OCI-LY7 (cell line): ENCODE results near the gene FRMD1. TPM values are rescaled to one million over a fixed set of nuclear protein-coding genes. Genes with fewer than 3 reads are reported as not detected.

Experiments
- BruUV-seq: library from RNA; stranded (reverse); fragments of 400-500 nt; replicated peaks from 2 replicates; lab custom pipeline; 2021; lab: Mats Ljungman, UMichigan
- CTCF ChIA-PET: fragments of 300-600 bp; sonication (Branson Sonifier 250); formaldehyde crosslinking; loops from one replicate; lab custom pipeline; 2022; ENCODE audit warnings: antibody characterized with exemption; ENCODE audit not compliant: unreplicated experiment; lab: Charles Lee
- POLR2A ChIA-PET: fragments of 300-600 bp; sonication (Branson Sonifier 250); formaldehyde crosslinking; loops from one replicate; lab custom pipeline; 2022; ENCODE audit warnings: antibody characterized with exemption; lab: Charles Lee
- DNase-seq: peaks from one replicate; pipeline ENCODE4 v3.0.0-alpha.2; 2015; ENCODE audit warnings: low spot score
- H2AFZ ChIP-seq: fragments of 200-600 bp; sonication (generic), shearing (Covaris generic); 2 replicates; pipeline ENCODE4 v1.6.1; 2014; ENCODE audit warnings: mild to moderate bottlenecking, antibody characterized with exemption, low read length, moderate library complexity
- H3K27ac ChIP-seq: fragments of 200-600 bp; sonication (generic); 2 replicates; pipeline ENCODE4 v1.5.1; 2014; ENCODE audit warnings: mixed run types, low read depth, mild to moderate bottlenecking, moderate library complexity, low read length, inconsistent platforms; ENCODE audit not compliant: poor library complexity, severe bottlenecking
- H3K36me3 ChIP-seq: fragments of 200-600 bp; sonication (generic); 2 replicates; pipeline ENCODE4 v1.6.1; 2014; ENCODE audit warnings: mild to moderate bottlenecking, antibody characterized with exemption, low read length, moderate library complexity, mixed read lengths; ENCODE audit not compliant: insufficient read depth
- H3K4me1 ChIP-seq: fragments of 200-600 bp; sonication (generic); 2 replicates; pipeline ENCODE4 v1.5.1; 2014; ENCODE audit warnings: mild to moderate bottlenecking, low read length; ENCODE audit not compliant: insufficient read depth, poor library complexity, severe bottlenecking
- H3K4me2 ChIP-seq: fragments of 200-600 bp; sonication (generic); 2 replicates; pipeline ENCODE4 v1.6.1; 2014; ENCODE audit warnings: mild to moderate bottlenecking, low read length
- H3K4me3 ChIP-seq: fragments of 200-600 bp; sonication (generic); 2 replicates; pipeline ENCODE4 v1.5.1; 2014; ENCODE audit warnings: mild to moderate bottlenecking, low read depth, low read length; ENCODE audit not compliant: poor library complexity, severe bottlenecking
- H3K79me2 ChIP-seq: fragments of 200-600 bp; sonication (generic); 2 replicates; pipeline ENCODE4 v1.6.1; 2016; ENCODE audit warnings: low read depth, mild to moderate bottlenecking, low read length, moderate library complexity, mixed read lengths; ENCODE audit not compliant: insufficient read depth
- H3K9me2 ChIP-seq: fragments of 200-600 bp; sonication (generic); 2 replicates; pipeline ENCODE4 v1.6.1; 2016; ENCODE audit warnings: mild to moderate bottlenecking, low read length, mixed read lengths; ENCODE audit not compliant: insufficient read depth
- H3K9me3 ChIP-seq: fragments of 200-600 bp; sonication (generic); 2 replicates; pipeline ENCODE4 v1.6.1; 2014; ENCODE audit warnings: mild to moderate bottlenecking, mixed run types, low read length, mixed read lengths
- H4K20me1 ChIP-seq: fragments of 200-600 bp; sonication (generic); 2 replicates; pipeline ENCODE4 v1.6.1; 2014; ENCODE audit warnings: mild to moderate bottlenecking, antibody characterized with exemption, low read length, moderate library complexity, mixed read lengths; ENCODE audit not compliant: insufficient read depth
- CTCF ChIP-seq: fragments of 200-600 bp; sonication (generic); conservative IDR thresholded peaks from 2 replicates; pipeline ENCODE4 v1.5.1; 2014; ENCODE audit warnings: mild to moderate bottlenecking, antibody characterized with exemption, low read length, moderate library complexity, mixed read lengths
- EZH2phosphoT487 ChIP-seq: fragments of 200-600 bp; sonication (generic); IDR thresholded peaks from 2 replicates; pipeline ENCODE4 v1.6.1; 2018; ENCODE audit warnings: low read depth, borderline replicate concordance, mild to moderate bottlenecking, mixed run types, antibody characterized with exemption, low read length, moderate library complexity, mixed read lengths
- intact Hi-C: fragments of 100-400 bp; cut with micrococcal nuclease; formaldehyde crosslinking; loops from one replicate; pipeline ENCODE4 v1.10.0; 2022; ENCODE audit not compliant: unreplicated experiment
- total RNA-seq, 2 experiments: library from RNA; depleted of rRNA in 1 of 2; stranded (reverse); fragments of >200 nt in 1 of 2; shearing (Covaris generic) in 1 of 2; gene quantifications; 2 replicates each; pipeline ENCODE4 v1.2.3, GENCODE V29; 2014 to 2022

FRMD1 gene
- total RNA-seq, 2 experiments from 2014 or later = not detected

GRCh38 chr6:168062346-168063289 is 16.4 kb downstream of the FRMD1 start:
- Histone ChIP-seq H3K9me3 (no peaks in the 10 kb centered on the region), H3K4me1 (no peaks in the 10 kb centered on the region), H3K4me2 (no peak overlapping the region), H3K4me3 (no peak overlapping the region), H3K27ac (no peak overlapping the region), H4K20me1 (no peaks in the 10 kb centered on the region), H2AFZ (no peak overlapping the region), H3K9me2 (no peaks in the 10 kb centered on the region), H3K36me3 (no peaks in the 10 kb centered on the region), H3K79me2 (no peaks in the 10 kb centered on the region)
- TF ChIP-seq EZH2phosphoT487 (no peak), CTCF (no peak)
- ChIA-PET POLR2A (no interaction called here), CTCF (no interaction called here)
- BruUV-seq = no TSS peak
- intact Hi-C loops = no loop called here
- no peak for DNase-seq

GRCh38 chr6:168061269-168062210 is 17.5 kb downstream of the FRMD1 start:
- Histone ChIP-seq H3K4me2 (no peak overlapping the region), H3K4me1 (no peaks in the 10 kb centered on the region), H3K4me3 (no peak overlapping the region), H3K9me2 (no peaks in the 10 kb centered on the region), H3K36me3 (no peaks in the 10 kb centered on the region), H3K79me2 (no peaks in the 10 kb centered on the region), H4K20me1 (no peaks in the 10 kb centered on the region), H3K9me3 (no peaks in the 10 kb centered on the region), H3K27ac (no peak overlapping the region), H2AFZ (no peak overlapping the region)
- DNase-seq = no peak
- intact Hi-C loops = no loop called here
- BruUV-seq = no TSS peak
- ChIA-PET POLR2A (no interaction called here), CTCF (no interaction called here)
- TF ChIP-seq CTCF (no peak), EZH2phosphoT487 (no peak)
